GM19468 (cell line): ENCODE data around the gene SLC25A11.
A peak's percentile ranks its signal among the peaks of the same experiment; 100 is the strongest.
"Not testable (repeated sequence)": the region's sequence is repeated elsewhere in the genome, so short reads cannot be mapped to it uniquely, and the experiment has no call there.

ENCODE experiments used
- ATAC-seq: cut with Tn5 transposase; IDR thresholded peaks from one replicate; pipeline ENCODE4 v1.9.1; 2021; ENCODE audit warnings: mild to moderate bottlenecking, moderate library complexity, moderate number of reproducible peaks; ENCODE audit not compliant: unreplicated experiment; ENCODE audit errors: extremely low read depth

SLC25A11 gene

DNA sequence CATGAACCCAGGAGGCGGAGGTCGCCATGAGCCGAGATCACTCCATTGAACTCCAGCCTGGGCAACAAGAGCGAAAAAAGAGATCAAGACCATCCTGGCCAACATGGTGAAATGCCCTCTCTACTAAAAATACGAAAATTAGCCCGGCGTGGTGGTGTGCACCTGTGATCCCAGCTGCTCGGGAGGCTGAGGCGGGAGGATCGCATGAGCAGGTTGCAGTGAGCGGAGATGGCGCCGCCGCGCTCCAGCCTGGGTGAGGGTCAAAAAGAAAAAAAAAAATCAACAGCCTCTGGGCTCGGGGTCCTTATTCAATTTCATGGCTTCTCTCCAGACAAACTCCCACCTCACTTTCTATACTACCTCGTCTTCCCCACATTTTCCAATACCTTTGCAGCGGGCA is 11.0 kb downstream of the SLC25A11 start:
- ATAC-seq, result no peak

- ATAC-seq, result not testable (repeated sequence)
Observed at GRCh38 chr17:4926577-4927335, 13.1 kb downstream of the SLC25A11 start.

- ATAC-seq, result no peak
Observed at GRCh38 chr17:4921320-4921719, 18.5 kb downstream of the SLC25A11 start.

DNA sequence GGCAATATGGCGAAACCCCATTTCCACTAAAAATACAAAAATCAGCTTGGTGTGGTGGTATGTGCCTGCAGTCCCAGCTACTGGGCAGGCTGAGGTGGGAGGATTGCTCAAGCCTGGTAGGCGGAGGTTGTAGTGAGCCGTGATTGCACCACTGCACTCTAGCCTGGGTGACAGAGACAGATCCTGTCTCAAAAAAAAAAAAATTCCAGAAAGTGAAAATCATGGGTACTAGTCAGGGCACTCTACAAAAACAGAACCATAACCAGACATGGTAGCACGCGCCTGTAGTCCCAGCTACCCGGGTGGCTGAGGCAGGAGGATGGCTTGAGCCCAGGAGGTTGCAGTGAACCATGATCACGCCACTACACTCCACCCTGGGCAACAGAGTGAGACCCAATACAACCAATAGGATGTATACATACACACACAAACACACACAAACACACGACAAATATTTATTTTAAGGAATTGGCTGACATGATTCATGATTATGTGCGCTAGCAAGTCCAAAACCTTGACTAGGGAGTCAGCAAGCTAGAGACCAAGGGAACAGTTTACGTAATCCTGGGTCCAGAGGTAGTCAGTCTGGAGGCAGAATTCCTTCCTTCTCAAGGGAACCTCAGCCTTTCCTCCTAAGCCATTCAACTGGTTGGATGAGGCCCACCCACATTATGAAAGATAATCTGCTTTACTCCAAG is 19.3 kb downstream of the SLC25A11 start:
- no peak for ATAC-seq

DNA sequence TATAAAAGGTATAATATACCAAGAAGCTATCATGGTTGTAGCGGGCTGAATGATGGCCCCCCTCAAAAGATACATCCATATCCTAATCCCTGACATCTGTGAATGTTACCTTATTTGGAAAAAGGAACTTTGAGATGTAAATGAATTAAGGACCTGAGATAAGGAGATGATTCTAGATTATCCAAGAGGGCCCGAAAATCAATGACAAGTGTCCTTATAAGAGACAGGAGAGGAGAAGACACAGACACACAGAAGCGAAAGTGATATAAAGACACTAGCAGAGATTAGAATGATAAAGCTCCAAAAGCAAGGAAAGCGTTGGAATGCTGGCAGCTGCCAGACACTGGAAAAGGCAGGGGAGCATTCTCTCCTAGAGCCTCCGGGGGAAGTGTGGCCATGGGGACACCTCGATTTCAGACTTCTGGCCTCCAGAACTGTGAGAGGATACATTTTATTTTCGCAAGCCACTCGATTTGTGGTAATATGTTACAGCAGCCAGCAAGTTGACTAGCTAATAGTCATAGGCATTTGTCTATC is 20.3 kb downstream of the SLC25A11 start:
- ATAC-seq, result no peak

DNA sequence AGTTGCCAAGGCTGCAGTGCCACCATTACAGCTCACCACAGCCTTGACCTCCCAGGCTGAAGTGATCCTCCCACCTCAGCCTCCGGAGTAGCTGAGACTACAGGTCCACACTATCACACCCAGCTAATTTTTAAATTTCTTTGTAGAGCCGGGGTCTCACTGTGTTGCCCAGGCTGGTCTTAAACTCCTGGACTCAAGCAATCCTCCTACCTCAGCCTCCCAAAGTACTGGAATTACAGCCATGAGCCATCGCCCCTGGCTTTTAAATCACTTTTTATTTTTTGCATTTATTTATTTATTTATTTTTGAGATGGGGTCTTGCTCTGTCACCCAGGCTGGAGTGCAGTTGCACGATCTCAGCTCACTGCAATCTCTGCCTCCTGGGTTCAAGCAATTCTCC is 25.3 kb downstream of the SLC25A11 start:
- ATAC-seq, result not testable (repeated sequence)

GRCh38 chr17:4913994-4914393 is 25.9 kb downstream of the SLC25A11 start:
- no peak for ATAC-seq

- peak; percentile 58 for ATAC-seq
Observed at GRCh38 chr17:4908711-4909496, 30.9 kb downstream of the SLC25A11 start.

DNA sequence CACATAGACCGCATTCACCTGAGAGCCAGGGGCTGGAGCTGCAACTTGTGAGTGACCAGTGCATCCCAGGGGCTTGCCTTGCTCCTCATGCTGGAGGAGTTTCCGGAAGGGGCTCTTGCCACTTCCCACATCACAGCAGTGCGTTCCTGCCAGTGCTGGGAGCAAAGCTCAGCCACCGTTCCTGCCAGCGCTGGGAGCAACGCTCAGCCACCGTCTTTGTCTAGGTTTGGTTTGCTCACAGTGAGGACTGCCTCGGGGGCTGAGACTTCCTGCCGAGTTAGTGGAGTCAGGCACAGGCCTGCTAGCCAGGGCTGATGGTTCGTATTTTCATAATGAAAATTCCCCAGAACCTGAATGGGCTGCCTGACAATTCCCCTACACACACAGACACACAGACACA is 31.5 kb downstream of the SLC25A11 start:
- ATAC-seq, result no peak

DNA sequence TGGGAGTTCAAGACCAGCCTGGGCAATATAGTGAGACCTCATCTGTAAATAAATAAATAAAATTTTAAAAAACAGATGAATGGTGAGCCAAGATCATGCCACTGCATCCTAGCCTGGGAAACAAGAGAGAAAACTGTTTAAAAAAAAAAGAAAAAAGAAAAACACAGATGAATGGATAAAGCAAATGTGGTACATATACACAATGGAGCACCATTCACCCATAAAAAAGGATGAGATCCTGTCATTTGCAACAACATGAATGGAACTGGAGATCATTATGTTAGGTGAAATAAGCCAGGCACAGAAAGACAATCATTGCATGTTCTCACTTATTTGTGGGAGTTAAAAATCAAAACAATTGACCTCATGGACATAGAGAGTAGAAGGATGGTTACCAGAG is 33.2 kb downstream of the SLC25A11 start:
- not testable (repeated sequence) for ATAC-seq

- ATAC-seq, result no peak
Observed at GRCh38 chr17:4903051-4903818, 36.6 kb downstream of the SLC25A11 start, which contains the start of gene CHRNE. Gene CHRNE (minus strand): TSS chr17:4903098. CDS start chr17:4903063, 35 bp downstream.

- ATAC-seq, result no peak
Observed at GRCh38 chr17:4902540-4902939, 37.3 kb downstream of the SLC25A11 start.

GRCh38 chr17:4901648-4902344 is 38.0 kb downstream of the SLC25A11 start:
- no peak for ATAC-seq

DNA sequence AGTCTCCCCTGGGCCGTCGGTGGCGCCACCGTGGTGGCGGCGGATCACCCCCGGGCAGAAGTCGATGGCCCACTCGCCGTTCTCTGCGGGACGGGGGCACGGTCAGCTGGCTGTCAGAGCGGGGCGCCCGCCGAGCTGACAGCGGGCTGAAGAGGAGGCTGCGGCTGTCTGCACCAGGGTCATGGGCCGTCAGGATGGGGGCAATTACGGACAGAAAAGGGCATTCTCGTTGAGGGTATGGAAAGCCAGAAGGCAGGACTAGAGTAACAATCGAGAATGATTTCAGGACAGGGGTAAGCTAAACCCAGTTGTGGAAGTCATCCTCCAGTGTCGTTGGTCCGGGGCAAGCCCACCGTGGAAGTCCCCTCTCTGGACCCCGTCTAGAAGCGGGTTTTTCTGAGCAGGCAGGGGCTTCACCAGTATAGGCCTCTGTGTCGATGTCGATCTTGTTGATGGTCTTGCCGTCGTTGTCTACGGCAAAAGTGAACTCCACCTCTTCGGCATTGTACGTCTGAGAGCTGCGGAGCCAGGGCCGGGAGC is 38.7 kb downstream of the SLC25A11 start:
- ATAC-seq, result no peak

GRCh38 chr17:4900231-4901107 is 39.4 kb downstream of the SLC25A11 start:
- no peak for ATAC-seq

GRCh38 chr17:4899341-4900230 is 40.3 kb downstream of the SLC25A11 start, which contains the start of gene C17orf107:
Gene C17orf107 (plus strand): TSS chr17:4899536. CDS start chr17:4899763, 227 bp downstream.
- ATAC-seq, result no peak

- no peak for ATAC-seq
Observed at GRCh38 chr17:4898927-4899326, 40.9 kb downstream of the SLC25A11 start.
